GOT3 (cell line): ENCODE data around the gene KRT86.
"Not testable (repeated sequence)": the region's sequence is repeated elsewhere in the genome, so short reads cannot be mapped to it uniquely, and the experiment has no call there.

Experiments
- DNase-seq: peaks from one replicate; lab custom pipeline; 2025; ENCODE audit warnings: mixed read lengths; lab: John Stamatoyannopoulos, UW

Gene KRT86

GRCh38 chr12:52314511-52314910, 40.1 kb downstream of the KRT86 start:
- DNase-seq: no peak

GRCh38 chr12:52315721-52316120, 41.3 kb downstream of the KRT86 start:
- DNase-seq: not testable (repeated sequence)

- no peak for DNase-seq
These were observed 41.8 kb downstream of the KRT86 start for GRCh38 chr12:52316290-52316689.

DNA sequence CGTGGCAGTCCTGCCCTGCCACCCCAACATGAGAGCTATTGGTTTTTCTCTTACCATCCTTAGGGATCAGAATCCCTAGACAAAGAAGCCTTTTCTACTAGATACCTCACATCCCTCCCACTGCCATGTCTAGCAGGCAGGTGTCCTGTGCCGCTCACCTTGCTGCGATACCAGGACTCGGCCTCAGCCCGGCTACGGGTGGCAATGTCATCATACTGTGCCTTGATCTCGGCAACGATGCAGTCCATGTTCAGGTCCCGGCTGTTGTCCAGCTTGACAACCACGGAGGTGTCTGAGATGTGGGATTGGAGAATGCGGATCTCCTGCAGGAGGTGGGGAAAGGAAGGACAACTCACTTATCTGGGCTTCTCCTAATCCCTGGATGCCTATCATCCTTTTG, 42.3 kb downstream of the KRT86 start:
- no peak for DNase-seq

- no peak for DNase-seq
These were observed 43.1 kb downstream of the KRT86 start for GRCh38 chr12:52317468-52318052.

DNA sequence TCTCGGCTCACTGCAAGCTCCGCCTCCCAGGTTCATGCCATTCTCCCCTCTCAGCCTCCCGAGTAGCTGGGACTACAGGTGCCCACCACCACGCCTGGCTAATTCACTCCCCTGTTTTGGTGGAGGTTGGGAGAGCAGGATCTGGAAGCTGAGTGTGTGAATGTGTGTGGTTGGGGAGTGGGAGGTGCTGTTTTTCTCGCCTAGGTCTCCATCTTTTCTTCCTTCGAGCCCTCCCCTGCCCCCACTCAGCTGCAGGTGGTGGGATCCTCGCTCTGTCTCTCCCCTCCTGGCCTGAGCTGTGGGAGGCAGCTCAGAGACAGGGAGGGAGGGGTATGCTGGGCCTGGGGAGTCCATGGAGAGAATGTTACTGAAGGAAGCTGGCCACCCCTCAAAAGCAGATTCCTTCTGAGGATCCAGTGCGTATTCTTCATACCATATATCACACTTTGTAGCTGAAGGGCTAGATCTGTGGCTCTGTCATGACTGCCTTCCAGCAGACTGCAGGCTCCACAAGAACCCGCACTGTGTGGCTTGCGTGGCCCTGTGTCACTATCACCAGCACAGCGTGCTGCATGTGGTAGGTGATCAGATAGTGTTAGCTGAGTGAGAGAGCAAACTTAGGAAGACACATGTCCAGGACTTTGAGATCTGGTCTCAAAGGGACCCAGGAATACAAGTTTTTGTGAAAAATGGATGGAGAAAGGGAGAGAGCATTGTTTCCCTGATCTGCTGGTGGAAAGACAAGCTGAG, 44.0 kb downstream of the KRT86 start:
- DNase-seq: no peak

DNA sequence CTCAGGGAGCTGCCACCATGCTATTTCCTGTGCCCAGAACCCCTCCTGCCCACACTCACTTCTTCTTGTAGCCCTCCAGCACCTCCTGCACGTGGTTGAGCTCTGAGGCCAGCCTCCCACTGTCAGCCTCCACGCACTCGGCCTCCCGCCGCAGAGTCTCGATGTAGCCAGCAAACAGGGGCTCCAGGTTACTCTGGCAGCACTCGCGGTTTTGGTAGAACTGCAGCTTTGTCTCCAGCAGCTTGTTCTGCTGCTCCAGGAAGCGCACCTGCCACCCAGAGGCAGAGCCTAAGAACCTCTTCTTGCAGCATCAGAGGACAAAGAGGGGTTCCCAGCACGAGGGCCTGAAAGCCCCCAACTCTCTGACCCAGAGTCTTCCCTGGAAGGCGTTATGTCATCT, 44.7 kb downstream of the KRT86 start:
- DNase-seq: no peak

DNA sequence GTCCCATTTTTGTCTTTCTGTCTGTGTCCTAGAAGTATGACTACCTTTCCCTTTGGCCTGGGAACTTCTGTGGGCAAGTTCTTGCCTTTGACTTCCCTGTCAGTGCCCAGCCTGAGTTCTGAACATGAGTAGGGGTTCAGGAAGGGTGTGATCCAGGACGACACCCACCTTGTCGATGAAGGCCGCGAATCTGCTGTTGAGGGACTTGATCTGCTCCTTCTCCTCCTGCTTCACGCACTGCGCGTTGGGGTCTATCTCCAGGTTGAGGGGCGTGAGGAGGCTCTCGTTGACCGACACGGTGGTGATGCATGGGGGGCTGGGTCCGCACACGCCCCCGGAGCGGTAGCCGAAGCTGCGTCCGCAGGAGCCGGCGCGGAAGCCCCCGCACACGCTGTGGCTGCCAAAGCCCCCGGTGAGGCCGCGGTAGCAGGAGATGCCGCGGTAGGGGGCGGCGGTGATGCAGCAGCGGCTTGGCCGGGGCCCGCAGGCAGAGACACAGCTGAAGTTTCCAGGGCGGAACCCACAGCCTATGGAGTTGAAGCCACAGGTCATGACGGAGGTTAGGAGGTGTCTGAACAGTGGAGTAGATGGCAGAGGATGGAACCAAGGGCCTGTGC, 46.4 kb downstream of the KRT86 start, which contains the start of gene KRT83:
KRT83 (minus strand) TSS at position 615 of the 617 bp plus-strand sequence; CDS start at position 552, 63 bp downstream.
- no peak for DNase-seq

DNA sequence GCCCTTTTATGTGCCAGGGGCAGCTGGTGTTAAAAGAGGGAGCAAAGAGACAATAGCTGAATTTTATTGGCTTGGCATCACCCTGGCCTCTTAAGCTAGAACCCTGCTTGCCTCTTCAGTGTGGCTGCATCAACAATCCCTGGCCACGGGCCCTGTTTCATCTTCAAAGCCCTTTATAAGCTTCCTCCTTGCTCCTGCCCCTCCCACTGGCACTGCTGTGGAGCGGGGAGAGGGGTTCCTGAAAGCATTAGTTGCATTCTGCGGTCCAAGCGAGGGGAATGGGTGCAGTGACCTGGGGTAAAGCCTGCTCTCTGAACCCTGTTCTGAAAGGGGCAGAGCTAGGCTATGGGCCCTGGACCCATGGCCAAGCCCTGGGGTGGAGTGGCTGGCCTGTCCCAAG, 47.0 kb downstream of the KRT86 start:
- DNase-seq: no peak

DNA sequence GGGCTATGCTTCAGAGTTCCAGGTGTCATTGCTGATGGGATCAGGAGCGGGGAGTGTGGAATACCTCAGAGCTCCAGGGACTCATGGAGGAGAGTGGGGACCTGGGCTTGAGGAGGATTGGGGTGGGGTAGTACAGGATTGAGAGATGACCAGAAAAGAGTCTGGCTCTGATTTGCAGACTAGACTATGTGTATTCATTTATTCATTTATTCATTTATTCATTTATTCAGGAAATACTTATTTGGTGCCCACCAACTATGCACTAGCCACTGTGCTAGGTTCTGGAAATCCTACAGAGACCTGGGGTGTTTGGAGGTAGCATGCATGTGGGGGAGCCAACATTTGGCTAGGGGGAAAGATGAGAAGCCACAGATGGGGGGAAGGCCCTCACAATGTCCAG, 47.6 kb downstream of the KRT86 start:
- DNase-seq: no peak

DNA sequence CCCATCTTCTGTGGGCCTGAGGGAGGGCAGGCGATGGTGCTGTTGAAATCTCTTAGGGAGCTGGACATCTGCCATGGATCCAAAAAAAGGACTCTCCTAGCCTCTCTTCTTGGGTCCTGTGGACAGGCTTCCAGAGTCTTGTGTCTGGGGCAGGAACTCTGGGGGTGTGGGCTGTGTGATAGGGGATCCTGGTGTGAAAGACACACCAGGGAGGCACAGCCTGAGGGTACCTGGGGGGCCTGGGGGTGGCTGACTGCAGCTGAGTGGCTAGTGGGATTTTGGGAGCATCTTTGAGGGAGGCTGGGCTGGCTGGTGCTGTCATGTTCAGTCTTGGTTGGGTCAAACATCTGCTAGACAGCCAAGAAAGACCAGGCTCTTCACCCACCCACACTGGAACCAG, 48.6 kb downstream of the KRT86 start:
- DNase-seq: no peak

DNA sequence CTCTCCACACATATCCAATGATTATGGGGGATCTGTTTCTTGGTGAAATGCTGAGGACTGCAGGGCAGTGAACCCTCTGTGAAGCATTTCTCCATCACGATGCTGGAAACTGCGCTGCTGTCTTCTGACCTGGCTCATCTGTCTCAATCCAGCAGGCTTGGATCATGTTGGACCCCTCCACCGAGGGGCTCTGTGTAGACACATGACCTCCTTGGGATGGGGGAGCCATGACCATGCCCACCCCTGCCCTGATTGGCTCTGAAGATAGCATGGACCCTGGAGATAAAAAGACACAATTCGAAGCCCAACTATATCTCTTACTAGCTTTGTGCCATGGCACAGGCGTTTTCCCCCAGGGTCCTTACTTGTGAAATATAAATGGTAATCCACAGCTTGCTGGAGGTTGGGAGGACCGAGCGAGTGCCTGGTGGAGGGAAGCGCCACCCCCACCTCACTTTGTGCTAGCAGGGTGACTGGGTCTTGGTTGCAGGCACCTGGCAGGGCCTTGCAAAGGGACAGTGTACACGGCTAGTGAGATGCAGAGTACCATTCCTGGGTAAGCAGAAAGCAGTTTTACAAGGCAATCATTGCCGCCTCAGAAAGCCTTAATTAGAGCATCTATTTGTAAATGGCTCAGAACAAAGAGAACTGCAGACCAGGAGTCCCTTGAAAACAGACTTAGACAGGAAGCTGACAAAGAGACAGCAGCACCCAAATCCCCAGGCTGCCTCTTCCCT, 49.1 kb downstream of the KRT86 start:
- DNase-seq: no peak

GRCh38 chr12:52324153-52324444, 49.7 kb downstream of the KRT86 start:
- no peak for DNase-seq

DNA sequence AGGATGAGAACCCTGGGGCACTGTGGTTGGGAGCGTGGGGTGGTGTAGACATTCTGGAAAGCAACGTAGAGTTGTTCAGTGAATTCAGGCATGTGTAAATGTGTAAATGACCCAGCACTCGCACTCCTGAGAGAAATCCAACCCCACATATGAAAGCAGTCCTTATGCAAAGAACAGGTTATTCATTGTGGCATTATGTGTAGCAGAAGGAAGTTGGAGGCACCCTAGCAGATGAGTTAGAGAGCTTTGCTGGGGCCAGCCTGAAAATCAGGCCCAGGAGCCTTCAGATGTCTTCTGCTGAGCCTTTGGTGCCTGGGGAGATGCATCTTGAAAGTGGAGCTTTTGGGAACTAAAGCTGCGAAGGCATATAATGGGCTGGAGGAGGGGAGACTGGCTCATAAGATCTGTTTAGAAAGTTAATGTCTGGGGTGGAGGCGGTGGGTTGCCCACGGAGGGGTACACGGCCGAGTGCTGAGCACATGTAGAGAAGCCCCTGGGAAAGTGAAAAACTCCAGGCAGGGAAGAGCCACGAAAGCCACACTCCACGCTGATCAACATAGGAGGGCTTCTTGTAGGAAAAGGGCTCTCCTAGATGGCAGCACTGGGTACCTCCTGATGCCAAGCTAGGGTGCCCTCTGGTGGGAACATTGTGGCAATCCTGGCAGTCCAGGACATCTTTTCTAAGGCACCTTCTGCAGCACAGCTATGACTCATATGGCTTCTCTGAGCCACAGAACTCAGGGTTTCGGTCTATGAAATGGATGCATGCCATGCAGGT, 52.8 kb downstream of the KRT86 start:
- peak; percentile 33 for DNase-seq

- no peak for DNase-seq
These were observed 53.5 kb downstream of the KRT86 start for GRCh38 chr12:52327830-52328500.

DNA sequence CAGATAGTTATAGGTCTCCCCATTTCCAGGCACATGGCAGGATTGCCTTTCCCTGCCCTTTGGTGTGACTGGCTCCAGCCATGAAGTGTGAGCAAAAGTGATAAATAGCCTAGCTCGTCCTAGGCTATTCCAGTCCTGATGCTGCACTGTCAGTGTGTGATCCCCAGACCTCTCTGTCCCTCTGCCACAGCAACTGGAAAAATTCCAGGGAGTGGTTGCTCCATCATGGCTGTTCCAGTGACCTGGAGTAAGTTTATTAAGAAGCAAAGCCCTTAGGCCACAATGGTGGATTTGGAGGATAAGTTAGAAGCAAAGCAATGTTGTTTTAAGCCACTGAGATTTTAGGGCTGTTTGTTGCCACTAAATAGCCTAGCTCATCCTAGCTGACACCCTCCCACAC, 56.6 kb downstream of the KRT86 start:
- no peak for DNase-seq

GRCh38 chr12:52331833-52332232, 57.4 kb downstream of the KRT86 start:
- DNase-seq: no peak

DNA sequence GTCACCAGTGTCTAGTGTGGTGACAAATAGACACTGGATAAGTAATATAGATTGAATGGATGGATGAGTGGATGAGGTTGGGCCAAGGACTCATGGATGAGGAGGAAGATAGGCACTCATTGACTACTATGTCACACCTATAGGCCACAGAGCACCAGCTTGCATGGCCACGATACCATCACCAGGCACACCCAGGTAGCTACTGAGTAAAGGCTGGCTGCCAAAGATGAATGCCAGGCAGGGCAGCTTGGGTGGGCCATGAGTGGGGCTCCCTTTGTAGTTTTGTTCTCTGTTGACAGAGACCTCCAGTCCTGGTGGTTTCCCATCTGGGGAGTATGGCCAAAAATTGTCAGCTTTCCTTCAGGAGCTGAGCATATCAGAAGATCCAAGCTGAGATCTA, 57.9 kb downstream of the KRT86 start:
- no peak for DNase-seq

GRCh38 chr12:52333321-52333720, 58.9 kb downstream of the KRT86 start:
- DNase-seq: no peak

GRCh38 chr12:52334185-52334584, 59.7 kb downstream of the KRT86 start:
- no peak for DNase-seq

DNA sequence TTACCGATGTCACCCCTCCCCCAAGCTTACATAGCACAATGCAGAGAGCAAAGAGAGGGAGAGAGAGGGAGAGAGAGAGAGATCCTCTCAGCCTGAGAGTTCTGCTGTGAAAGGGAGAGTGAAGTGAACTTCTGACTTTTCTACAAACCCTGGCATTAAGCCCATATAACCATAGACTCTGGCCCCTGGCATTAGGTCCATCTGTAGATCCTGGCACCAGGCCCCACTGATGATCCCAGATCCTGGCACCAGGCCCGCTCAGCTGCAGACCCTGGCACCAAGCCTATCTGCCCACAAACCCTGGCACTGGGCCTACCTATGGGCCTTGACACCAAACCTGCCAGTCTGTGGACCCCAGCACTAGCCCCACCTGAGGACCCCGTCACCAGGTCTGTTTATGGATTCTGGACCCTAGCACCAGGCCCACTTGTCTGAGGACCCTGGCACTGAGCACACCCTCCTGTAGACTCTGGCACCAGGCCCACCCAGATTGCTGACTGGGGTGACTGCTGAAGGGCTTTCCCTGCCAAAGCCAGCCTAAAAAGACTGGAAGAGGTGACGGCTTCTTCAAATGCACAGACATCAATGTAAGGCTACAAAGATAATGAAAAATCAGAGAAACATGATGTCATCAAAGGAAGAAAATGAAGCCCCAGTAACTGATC, 61.3 kb downstream of the KRT86 start:
- no peak for DNase-seq
